Endothelial cell of umbilical vein (primary cell): ENCODE measurements around the gene ITPR2.

Source experiments
- CTCF ChIP-seq, 2 donors: IDR thresholded peaks; 1 replicate in 1 of 2; 2 replicates in 1 of 2; pipeline ENCODE4 v1.5.1; 2011; ENCODE audit warnings: low read length in 2 of 2, mild to moderate bottlenecking in 2 of 2, moderate library complexity in 2 of 2, control low read depth in 1 of 2, inconsistent platforms in 1 of 2, low read depth in 1 of 2; ENCODE audit not compliant: insufficient read depth in 1 of 2; ENCODE audit errors: extremely low read depth in 1 of 2
- EZH2 ChIP-seq: IDR thresholded peaks from 2 replicates; pipeline ENCODE4 v1.6.1; 2012; ENCODE audit warnings: borderline replicate concordance, low read depth, mild to moderate bottlenecking, moderate library complexity, low read length, inconsistent platforms; ENCODE audit not compliant: severe bottlenecking
- GATA2 ChIP-seq: IDR thresholded peaks from 2 replicates; pipeline ENCODE4 v1.7.0; 2011; ENCODE audit warnings: low read depth, mild to moderate bottlenecking, moderate library complexity, mixed read lengths, low read length; ENCODE audit not compliant: insufficient read length, insufficient read depth
- MYC ChIP-seq: IDR thresholded peaks from one replicate; pipeline ENCODE4 v1.6.1; 2011; ENCODE audit warnings: mild to moderate bottlenecking, low read depth, low read length
- POLR2A ChIP-seq: IDR thresholded peaks from 2 replicates; pipeline ENCODE4 v1.6.1; 2012; ENCODE audit warnings: low read depth, mild to moderate bottlenecking, control low read depth, low read length

DNA sequence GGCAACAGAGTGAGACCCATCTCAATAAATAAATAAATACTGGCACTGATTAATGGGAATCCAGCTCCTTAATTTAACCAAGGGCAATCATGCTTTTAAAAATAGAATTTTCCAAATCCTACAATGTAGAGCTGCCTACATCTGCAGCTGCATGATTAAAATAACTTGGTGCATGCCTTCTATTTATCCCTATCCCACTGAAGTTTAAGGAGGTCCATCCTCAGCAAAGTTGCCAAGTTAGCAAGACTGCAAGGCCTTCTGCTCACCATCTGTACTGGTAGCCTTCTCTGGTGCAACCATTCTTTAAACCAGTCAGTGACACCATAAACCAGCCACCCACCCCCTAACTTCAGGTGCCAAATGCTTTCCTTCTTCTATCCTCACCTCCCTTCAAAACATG is 226.1 kb downstream of the ITPR2 start:
- TF ChIP-seq CTCF (IDR thresholded peaks at IDR 0.05; ENCODE audit: extremely low read depth in 1 of 2, insufficient read depth in 1 of 2, low read depth in 1 of 2, low read length in 2 of 2): no peak
- TF ChIP-seq EZH2: no peak
- no peak for TF ChIP-seq POLR2A
- no peak for TF ChIP-seq GATA2
- no peak for TF ChIP-seq MYC
